ENCODE data around the gene GAS2L2.
"Not testable (repeated sequence)": the region's sequence is repeated elsewhere in the genome, so short reads cannot be mapped to it uniquely, and the experiment has no call there.

Gene GAS2L2

GRCh38 chr17:35726127-35726952, 26.7 kb downstream of the GAS2L2 start:
- no peak for DNase-seq

DNA sequence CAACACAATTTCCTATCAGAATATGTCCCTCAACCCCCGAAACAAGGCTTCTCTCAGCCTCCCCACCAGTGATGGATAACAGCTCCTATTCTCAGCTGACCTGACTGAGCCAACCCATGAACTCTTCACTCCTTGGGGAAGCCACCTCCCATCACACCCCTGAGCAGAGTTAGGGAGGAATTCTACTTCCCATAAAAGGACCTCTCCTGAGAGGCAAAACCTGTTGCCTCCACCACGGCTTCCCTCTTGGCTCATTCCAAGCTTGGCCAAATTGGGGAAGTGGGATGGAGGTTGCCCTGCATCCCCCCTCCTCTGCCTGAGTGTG, 27.3 kb downstream of the GAS2L2 start:
- no peak for DNase-seq

DNA sequence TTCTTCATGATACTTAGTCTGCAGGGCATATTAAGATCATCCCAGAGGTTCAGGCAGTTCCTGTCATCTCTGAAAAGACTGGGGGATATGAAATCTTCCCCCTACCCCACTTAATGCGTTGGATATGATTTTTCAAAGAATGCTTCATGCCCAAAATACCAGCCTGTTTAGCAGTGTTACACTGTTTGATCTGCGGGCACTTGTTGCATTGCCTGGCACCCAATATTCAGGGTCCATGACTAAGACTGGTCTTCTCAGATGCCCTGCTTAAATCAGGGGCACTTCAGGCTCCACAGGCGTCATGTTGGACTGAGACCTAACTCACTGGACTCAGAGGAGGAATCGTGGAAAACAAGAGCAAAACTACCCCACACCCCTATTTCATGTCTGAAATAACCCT, 28.0 kb downstream of the GAS2L2 start:
- DNase-seq: no peak

GRCh38 chr17:35723735-35724134, 29.3 kb downstream of the GAS2L2 start:
- no peak for DNase-seq

GRCh38 chr17:35717475-35717874, 35.6 kb downstream of the GAS2L2 start:
- DNase-seq: no peak

DNA sequence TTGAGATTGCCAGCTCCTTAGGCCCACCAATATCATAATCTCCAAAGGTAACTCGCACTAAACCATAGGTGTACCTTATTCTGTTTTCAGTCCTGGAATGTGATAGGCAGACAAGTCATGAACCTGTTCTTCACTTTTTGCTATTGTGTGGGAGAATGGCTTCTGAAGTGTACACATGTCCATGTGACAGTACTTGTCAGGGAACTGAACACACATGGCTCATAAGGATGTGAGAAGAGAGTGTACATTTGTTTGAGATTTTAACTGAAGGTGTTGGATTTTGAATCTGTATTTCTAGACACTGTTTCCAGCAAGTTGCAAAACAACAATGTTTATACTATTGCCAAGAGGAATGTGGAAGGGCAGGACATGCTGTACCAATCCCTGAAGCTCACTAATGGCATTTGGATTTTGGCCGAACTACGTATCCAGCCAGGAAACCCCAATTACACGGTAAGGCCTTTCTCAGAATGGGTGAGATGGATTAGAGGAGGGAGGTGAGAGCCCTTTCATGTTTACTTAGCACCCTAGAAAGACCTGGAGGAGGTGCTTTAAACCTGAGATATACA, 36.1 kb downstream of the GAS2L2 start:
- DNase-seq: no peak

DNA sequence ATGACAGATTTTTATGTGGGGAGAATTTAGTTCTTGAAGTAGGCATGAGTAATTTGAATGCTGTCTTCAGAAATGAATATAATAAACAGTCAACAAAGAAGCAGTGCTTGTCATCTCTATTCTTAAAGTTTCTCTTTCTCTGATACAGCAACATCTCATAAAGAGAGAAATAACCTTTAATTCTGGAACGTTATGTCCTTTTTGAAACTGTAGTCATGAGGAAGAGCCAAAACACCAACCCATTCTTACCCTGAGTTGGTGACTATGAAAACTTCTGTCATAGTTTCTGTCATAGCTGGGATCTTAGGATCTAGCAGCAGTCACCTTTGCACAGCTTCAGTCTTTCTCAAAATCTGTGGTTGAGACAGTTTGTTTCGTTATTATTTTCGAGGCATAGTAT, 36.9 kb downstream of the GAS2L2 start:
- DNase-seq: no peak

GRCh38 chr17:35715416-35715815, 37.6 kb downstream of the GAS2L2 start:
- no peak for DNase-seq

- DNase-seq: no peak
These were observed 38.1 kb downstream of the GAS2L2 start for GRCh38 chr17:35714988-35715387.

DNA sequence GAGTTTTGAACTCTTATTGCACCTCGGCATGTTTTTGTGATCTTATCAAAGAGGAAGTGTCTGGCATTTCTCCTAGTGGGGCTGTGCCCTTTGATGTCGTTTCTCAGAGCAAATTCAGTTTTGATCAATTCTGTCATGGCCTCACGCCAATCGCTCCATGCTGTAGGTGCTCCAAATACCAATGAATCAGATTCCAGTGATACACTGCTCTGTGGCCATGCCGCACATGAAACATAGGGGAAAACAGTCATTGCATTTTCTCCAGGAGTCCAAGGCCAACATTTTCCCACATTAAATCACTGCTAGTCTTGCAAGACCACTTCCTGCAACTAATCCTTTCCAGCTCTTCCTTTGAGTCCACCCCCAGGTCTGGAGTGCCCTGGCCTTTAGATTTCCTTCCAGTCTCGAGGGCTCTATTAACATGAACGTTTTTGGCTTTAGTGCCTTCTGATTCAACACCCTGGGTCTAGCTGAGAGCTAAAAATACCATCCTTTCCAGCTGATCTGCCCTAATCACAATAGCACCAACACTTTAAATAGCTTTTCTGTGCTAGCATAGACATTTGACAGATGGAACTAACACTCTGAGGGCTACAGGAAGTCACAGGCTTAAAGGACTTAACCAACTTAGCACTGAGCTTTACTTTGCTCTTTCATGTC, 39.8 kb downstream of the GAS2L2 start:
- DNase-seq: no peak

- DNase-seq: no peak
These were observed 42.1 kb downstream of the GAS2L2 start for GRCh38 chr17:35710950-35711349.

- DNase-seq: no peak
These were observed 43.2 kb downstream of the GAS2L2 start for GRCh38 chr17:35709874-35710273.

GRCh38 chr17:35708951-35709350, 44.1 kb downstream of the GAS2L2 start:
- no peak for DNase-seq

GRCh38 chr17:35708149-35708548, 44.9 kb downstream of the GAS2L2 start:
- no peak for DNase-seq

DNA sequence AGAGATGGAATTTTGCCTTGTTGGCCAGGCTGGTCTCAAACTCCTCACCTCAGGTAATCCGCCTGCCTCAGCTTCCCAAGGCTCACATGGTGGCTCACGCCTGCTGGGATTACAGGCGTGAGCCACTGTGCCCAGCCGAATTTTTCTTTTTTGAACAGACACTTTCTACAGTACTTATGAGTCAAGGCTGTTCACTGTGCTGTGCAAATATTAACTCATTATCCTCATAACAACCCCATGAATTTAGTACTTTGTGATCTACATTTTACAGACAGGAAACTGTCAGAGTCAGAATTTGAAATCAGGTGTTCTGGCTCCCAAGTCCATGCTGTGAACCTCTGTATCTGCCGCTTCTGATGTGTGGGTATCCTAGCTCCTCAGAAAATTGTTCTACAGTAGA, 47.3 kb downstream of the GAS2L2 start:
- no peak for DNase-seq

DNA sequence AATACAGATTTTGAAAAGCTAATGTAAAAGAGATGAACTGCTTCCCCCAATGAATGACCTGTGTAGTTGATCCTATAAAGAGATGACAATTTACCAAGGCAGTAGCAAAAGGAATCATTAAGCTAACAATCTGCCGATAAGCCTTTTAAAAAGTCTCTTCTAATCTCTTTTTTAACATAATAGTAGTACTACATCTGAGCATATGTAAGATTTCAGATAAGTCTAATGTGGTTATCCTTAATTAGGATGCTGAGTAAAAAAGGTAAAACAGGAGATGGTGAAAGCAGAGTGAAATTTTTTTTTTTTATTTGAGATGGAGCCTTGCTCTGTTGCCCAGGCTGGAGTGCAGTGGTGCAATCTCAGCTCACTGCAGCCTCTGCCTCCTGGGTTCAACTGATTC, 47.8 kb downstream of the GAS2L2 start:
- no peak for DNase-seq

- not testable (repeated sequence) for DNase-seq
These were observed 49.7 kb downstream of the GAS2L2 start for GRCh38 chr17:35703308-35703707.

- no peak for DNase-seq
These were observed 51.5 kb downstream of the GAS2L2 start for GRCh38 chr17:35701491-35701890.

DNA sequence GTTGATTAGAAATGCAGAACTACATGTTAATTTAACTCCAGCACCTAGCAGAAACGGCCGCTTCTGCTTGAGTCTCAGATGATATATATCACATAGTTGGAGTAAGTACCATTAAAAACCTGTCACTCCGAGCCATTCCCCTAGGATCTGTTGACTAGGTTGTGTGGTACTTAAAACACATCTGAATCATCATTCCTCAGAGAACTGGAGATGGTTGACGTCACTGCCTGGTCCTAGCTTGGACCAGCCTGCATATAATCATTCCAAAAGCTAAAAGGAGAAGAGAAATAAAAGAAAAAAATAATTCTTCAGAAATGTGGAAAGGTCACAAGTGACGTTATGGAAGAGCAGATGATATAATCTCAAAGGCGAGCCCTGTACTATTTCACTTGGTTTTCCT, 52.9 kb downstream of the GAS2L2 start:
- no peak for DNase-seq

DNA sequence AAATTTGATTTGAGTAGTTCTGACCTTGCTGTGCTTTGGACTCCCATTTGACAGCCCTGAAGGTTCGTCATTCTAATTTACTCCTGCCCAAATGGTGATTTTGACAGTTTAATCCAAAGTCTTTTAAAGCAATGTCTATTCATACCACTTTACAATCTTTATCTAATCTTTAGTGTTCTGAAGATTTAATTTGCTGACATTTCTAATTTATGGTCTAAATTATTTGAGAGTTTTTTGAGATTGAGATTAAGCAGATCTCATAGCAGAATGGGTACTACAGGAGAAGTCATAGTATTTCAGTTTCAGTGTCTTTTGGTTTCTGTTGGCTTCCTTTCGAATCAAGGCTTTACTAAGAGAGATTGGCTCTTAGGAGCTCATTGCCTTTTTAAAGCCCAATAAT, 54.2 kb downstream of the GAS2L2 start:
- no peak for DNase-seq

DNA sequence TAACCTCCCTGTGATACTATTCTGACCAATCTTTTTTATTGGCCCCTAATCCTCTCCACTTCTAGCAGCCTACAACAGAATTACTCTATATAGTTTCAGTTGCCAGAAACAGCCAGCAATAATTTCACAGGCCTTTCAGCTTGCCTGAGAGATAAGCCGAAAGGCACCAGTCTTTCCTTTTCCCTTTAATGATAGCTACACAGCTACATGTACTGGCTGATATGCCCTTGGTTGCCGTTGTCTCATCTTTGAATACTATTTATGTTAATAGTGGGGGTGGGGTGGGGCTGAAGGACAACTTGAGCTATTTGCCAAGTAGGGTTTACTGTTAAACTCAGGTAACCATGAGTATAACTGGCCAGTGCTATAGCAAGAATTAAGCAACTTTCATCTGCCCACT, 57.4 kb downstream of the GAS2L2 start:
- DNase-seq: no peak

DNA sequence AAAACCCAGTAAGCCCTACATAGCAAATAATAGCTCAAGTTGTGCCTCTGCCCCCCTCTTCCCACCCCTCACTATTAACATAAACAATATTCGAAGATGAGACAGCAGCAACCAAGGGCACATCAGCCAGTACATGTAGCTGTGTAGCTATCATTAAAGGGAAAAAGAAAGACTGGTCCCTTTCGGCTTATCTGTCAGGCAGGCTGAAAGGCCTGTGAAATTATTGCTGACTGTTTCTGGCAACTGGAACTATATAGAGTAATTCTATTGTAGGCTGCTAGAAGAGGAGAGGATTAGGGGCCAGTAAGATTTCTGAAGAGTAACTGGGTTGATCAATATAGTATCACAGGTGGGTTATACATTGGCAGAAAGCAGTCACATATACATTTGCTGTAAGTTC, 58.1 kb downstream of the GAS2L2 start:
- no peak for DNase-seq

All from NCI-H2029 treated with DMSO at 0.1 percent for 48 hours (cell line).